ENCODE measurements around the gene CHPF. TPM values are rescaled to one million over a fixed set of nuclear protein-coding genes. Genes with fewer than 3 reads are reported as not detected.

Gene CHPF
- polyA plus RNA-seq, 4 donors = 8.7 to 96.1 (median 50.4) TPM

GRCh38 chr2:219514196-219514761 is 29.3 kb downstream of the CHPF start, which contains the start of gene ASIC4:
Gene ASIC4 (plus strand): TSS chr2:219514482. CDS start chr2:219514725, 243 bp downstream.
- peaks cover 0 to 29% (median 2%) of the 10 kb centered on the region in 3 donors for H3K4me1 ChIP-seq (ENCODE audit: control insufficient read depth in 3 of 3, insufficient read depth in 2 of 3, low read depth in 1 of 3, low read length in 2 of 3)
- WGBS, 3 donors = 5 to 9% (median 7%) methylated on average over 27 to 31 of the region's 31 CpGs
- peaks cover 11 to 92% (median 45%) of the 10 kb centered on the region in 3 donors for H3K27me3 ChIP-seq (ENCODE audit: control insufficient read depth in 3 of 3, insufficient read depth in 3 of 3, low read length in 3 of 3)
- H3K9me3 ChIP-seq (ENCODE audit: control insufficient read depth in 2 of 2, insufficient read depth in 1 of 2, low read depth in 1 of 2, low read length in 1 of 2) = peaks cover 0 to 6% of the 10 kb centered on the region in 2 donors
- H3K4me3 ChIP-seq (ENCODE audit: low read depth in 1 of 3, low read length in 3 of 3) = no peak within 1 kb of the TSS
- DNase-seq (no peak), FAIRE-seq (no peak)
- no peaks in the 10 kb centered on the region for H3K36me3 ChIP-seq (ENCODE audit: control insufficient read depth in 3 of 3, insufficient read depth in 2 of 3, low read depth in 1 of 3, low read length in 3 of 3)
- no peak within 1 kb of the TSS for H3K27ac ChIP-seq (ENCODE audit: low read depth in 1 of 3, low read length in 2 of 3)

- peaks cover 11 to 91% (median 45%) of the 10 kb centered on the region in 3 donors for H3K27me3 ChIP-seq (ENCODE audit: control insufficient read depth in 3 of 3, insufficient read depth in 3 of 3, low read length in 3 of 3)
- FAIRE-seq (no peak), DNase-seq (no peak)
- H3K4me3 ChIP-seq (ENCODE audit: low read depth in 1 of 3, low read length in 3 of 3) = no peak overlapping the region
- H3K36me3 ChIP-seq (ENCODE audit: control insufficient read depth in 3 of 3, insufficient read depth in 2 of 3, low read depth in 1 of 3, low read length in 3 of 3) = no peaks in the 10 kb centered on the region
- H3K4me1 ChIP-seq (ENCODE audit: control insufficient read depth in 3 of 3, insufficient read depth in 2 of 3, low read depth in 1 of 3, low read length in 2 of 3) = peaks cover 0 to 29% (median 2%) of the 10 kb centered on the region in 3 donors
- WGBS, 3 donors = 8 to 18% (median 12%) methylated on average over 4 of the region's 4 CpGs
- peaks cover 0 to 6% of the 10 kb centered on the region in 2 donors for H3K9me3 ChIP-seq (ENCODE audit: control insufficient read depth in 2 of 2, insufficient read depth in 1 of 2, low read depth in 1 of 2, low read length in 1 of 2)
- H3K27ac ChIP-seq (ENCODE audit: low read depth in 1 of 3, low read length in 2 of 3) = no peak overlapping the region
Measured at GRCh38 chr2:219513787-219514186, 29.8 kb downstream of the CHPF start.

- WGBS, 3 donors = 11 to 19% (median 14%) methylated on average over 15 to 16 of the region's 16 CpGs
- Histone ChIP-seq H3K4me3 (ENCODE audit: low read depth in 1 of 3, low read length in 3 of 3) (no peak overlapping the region), H3K36me3 (ENCODE audit: control insufficient read depth in 3 of 3, insufficient read depth in 2 of 3, low read depth in 1 of 3, low read length in 3 of 3) (peaks cover 0 to 6% (median 0%) of the 10 kb centered on the region in 3 donors), H3K27me3 (ENCODE audit: control insufficient read depth in 3 of 3, insufficient read depth in 3 of 3, low read length in 3 of 3) (peaks cover 11 to 84% (median 45%) of the 10 kb centered on the region in 3 donors), H3K27ac (ENCODE audit: low read depth in 1 of 3, low read length in 2 of 3) (no peak overlapping the region), H3K9me3 (ENCODE audit: control insufficient read depth in 2 of 2, insufficient read depth in 1 of 2, low read depth in 1 of 2, low read length in 1 of 2) (peaks cover 0 to 6% of the 10 kb centered on the region in 2 donors), H3K4me1 (ENCODE audit: control insufficient read depth in 3 of 3, insufficient read depth in 2 of 3, low read depth in 1 of 3, low read length in 2 of 3) (peaks cover 0 to 29% (median 2%) of the 10 kb centered on the region in 3 donors)
- FAIRE-seq = no peak
- DNase-seq = no peak
Measured at GRCh38 chr2:219512524-219513216, 30.9 kb downstream of the CHPF start.

GRCh38 chr2:219511547-219512325 is 31.9 kb downstream of the CHPF start:
- no peak overlapping the region for H3K4me3 ChIP-seq (ENCODE audit: low read depth in 1 of 3, low read length in 3 of 3)
- peaks cover 0 to 15% (median under 1%) of the 10 kb centered on the region in 3 donors for H3K36me3 ChIP-seq (ENCODE audit: control insufficient read depth in 3 of 3, insufficient read depth in 2 of 3, low read depth in 1 of 3, low read length in 3 of 3)
- 21 to 29% (median 22%) methylated on average over 15 of the region's 15 CpGs for WGBS, 3 donors
- FAIRE-seq (no peak), DNase-seq (no peak)
- H3K27ac ChIP-seq (ENCODE audit: low read depth in 1 of 3, low read length in 2 of 3) = no peak overlapping the region
- peaks cover 0 to 29% (median 2%) of the 10 kb centered on the region in 3 donors for H3K4me1 ChIP-seq (ENCODE audit: control insufficient read depth in 3 of 3, insufficient read depth in 2 of 3, low read depth in 1 of 3, low read length in 2 of 3)
- peaks cover 11 to 75% (median 43%) of the 10 kb centered on the region in 3 donors for H3K27me3 ChIP-seq (ENCODE audit: control insufficient read depth in 3 of 3, insufficient read depth in 3 of 3, low read length in 3 of 3)
- H3K9me3 ChIP-seq (ENCODE audit: control insufficient read depth in 2 of 2, insufficient read depth in 1 of 2, low read depth in 1 of 2, low read length in 1 of 2) = peaks cover 0 to 6% of the 10 kb centered on the region in 2 donors

- 15 to 22% (median 18%) methylated on average over 20 to 22 of the region's 22 CpGs for WGBS, 3 donors
- FAIRE-seq = no peak
Measured at GRCh38 chr2:219510512-219511135, 33.0 kb downstream of the CHPF start.

GRCh38 chr2:219509780-219510511 is 33.7 kb downstream of the CHPF start:
- Histone ChIP-seq H3K4me1 (ENCODE audit: control insufficient read depth in 3 of 3, insufficient read depth in 2 of 3, low read depth in 1 of 3, low read length in 2 of 3) (peaks cover 0 to 29% (median 2%) of the 10 kb centered on the region in 3 donors), H3K4me3 (ENCODE audit: low read depth in 1 of 3, low read length in 3 of 3) (no peak overlapping the region), H3K27me3 (ENCODE audit: control insufficient read depth in 3 of 3, insufficient read depth in 3 of 3, low read length in 3 of 3) (peaks cover 11 to 57% (median 31%) of the 10 kb centered on the region in 3 donors), H3K9me3 (ENCODE audit: control insufficient read depth in 2 of 2, insufficient read depth in 1 of 2, low read depth in 1 of 2, low read length in 1 of 2) (peaks cover 0 to 6% of the 10 kb centered on the region in 2 donors), H3K27ac (ENCODE audit: low read depth in 1 of 3, low read length in 2 of 3) (no peak overlapping the region), H3K36me3 (ENCODE audit: control insufficient read depth in 3 of 3, insufficient read depth in 2 of 3, low read depth in 1 of 3, low read length in 3 of 3) (peaks cover 0 to 33% (median 5%) of the 10 kb centered on the region in 3 donors)
- DNase-seq (peak; percentile 43 to 76), FAIRE-seq (no peak)
- 0 to 1% (median 1%) methylated on average over 26 of the region's 26 CpGs for WGBS, 3 donors

More at GRCh38 chr2:219510512-219511135, 33.0 kb downstream of the CHPF start:
- peaks cover 0 to 26% (median 5%) of the 10 kb centered on the region in 3 donors for H3K36me3 ChIP-seq (ENCODE audit: control insufficient read depth in 3 of 3, insufficient read depth in 2 of 3, low read depth in 1 of 3, low read length in 3 of 3)
- peaks cover 0 to 29% (median 2%) of the 10 kb centered on the region in 3 donors for H3K4me1 ChIP-seq (ENCODE audit: control insufficient read depth in 3 of 3, insufficient read depth in 2 of 3, low read depth in 1 of 3, low read length in 2 of 3)
- no peak overlapping the region for H3K4me3 ChIP-seq (ENCODE audit: low read depth in 1 of 3, low read length in 3 of 3)
- H3K27ac ChIP-seq (ENCODE audit: low read depth in 1 of 3, low read length in 2 of 3) = no peak overlapping the region
- H3K9me3 ChIP-seq (ENCODE audit: control insufficient read depth in 2 of 2, insufficient read depth in 1 of 2, low read depth in 1 of 2, low read length in 1 of 2) = peaks cover 0 to 6% of the 10 kb centered on the region in 2 donors
- DNase-seq = no peak
- peaks cover 11 to 64% (median 37%) of the 10 kb centered on the region in 3 donors for H3K27me3 ChIP-seq (ENCODE audit: control insufficient read depth in 3 of 3, insufficient read depth in 3 of 3, low read length in 3 of 3)

- no peak overlapping the region for H3K27ac ChIP-seq (ENCODE audit: low read depth in 1 of 3, low read length in 2 of 3)
- peaks cover 8 to 50% (median 27%) of the 10 kb centered on the region in 3 donors for H3K27me3 ChIP-seq (ENCODE audit: control insufficient read depth in 3 of 3, insufficient read depth in 3 of 3, low read length in 3 of 3)
Measured at GRCh38 chr2:219508971-219509779, 34.4 kb downstream of the CHPF start.

More at GRCh38 chr2:219508971-219509779, 34.4 kb downstream of the CHPF start:
- H3K4me1 ChIP-seq (ENCODE audit: control insufficient read depth in 3 of 3, insufficient read depth in 2 of 3, low read depth in 1 of 3, low read length in 2 of 3) = peaks cover 0 to 24% (median 2%) of the 10 kb centered on the region in 3 donors
- no peak overlapping the region for H3K4me3 ChIP-seq (ENCODE audit: low read depth in 1 of 3, low read length in 3 of 3)
- no peak for DNase-seq
- H3K9me3 ChIP-seq (ENCODE audit: control insufficient read depth in 2 of 2, insufficient read depth in 1 of 2, low read depth in 1 of 2, low read length in 1 of 2) = peaks cover 0 to 6% of the 10 kb centered on the region in 2 donors
- peaks cover 0 to 41% (median 5%) of the 10 kb centered on the region in 3 donors for H3K36me3 ChIP-seq (ENCODE audit: control insufficient read depth in 3 of 3, insufficient read depth in 2 of 3, low read depth in 1 of 3, low read length in 3 of 3)
- FAIRE-seq = no peak
- 5 to 16% (median 9%) methylated on average over 12 to 14 of the region's 14 CpGs for WGBS, 3 donors

All from small intestine (tissue), 7 donors.